B cell (primary cell): ENCODE data around the gene AURKAIP1. TPM values are rescaled to one million over a fixed set of nuclear protein-coding genes. Genes with fewer than 3 reads are reported as not detected.

Source experiments
- ATAC-seq: fragments of 200-7000 bp; cut with Tn5 transposase; one replicate; pipeline ENCODE4 v1.10.0; 2021; ENCODE audit warnings: low read depth, mild to moderate bottlenecking, moderate number of reproducible peaks, moderate library complexity
- CTCF ChIA-PET: fragments of 350-600 bp; sonication (Branson Sonifier 250); formaldehyde crosslinking; loops from one replicate; lab custom pipeline; 2021; ENCODE audit warnings: antibody characterized with exemption, inconsistent platforms; lab: Charles Lee
- POLR2A ChIA-PET: fragments of 350-600 bp; sonication (Branson Sonifier 250); formaldehyde crosslinking; loops from one replicate; lab custom pipeline; 2021; ENCODE audit warnings: antibody characterized with exemption; lab: Charles Lee
- DNase-seq: peaks from one replicate; pipeline ENCODE4 v3.0.0; 2013
- H2AFZ ChIP-seq: 2 replicates; pipeline ENCODE4 v1.6.1; 2012; ENCODE audit warnings: mild to moderate bottlenecking, low read depth, low read length; ENCODE audit not compliant: insufficient read depth, poor library complexity, severe bottlenecking
- H3K27ac ChIP-seq, 2 donors: 1 replicate in 1 of 2; 2 replicates in 1 of 2; pipeline ENCODE4 v1.5.1; 2012 to 2013; ENCODE audit warnings: low read length in 2 of 2, mild to moderate bottlenecking in 2 of 2, moderate library complexity in 1 of 2
- H3K27me3 ChIP-seq, 4 experiments: fragments of 200-600 bp in 1 of 4; sonication (generic) in 1 of 4; replicated peaks in 1 of 4; 1 replicate in 2 of 4; 2 replicates in 2 of 4; pipeline versions ENCODE4 v1.6.1 to v1.7.0; 2013 to 2016; ENCODE audit warnings: low read length in 3 of 4, mild to moderate bottlenecking in 2 of 4, mixed read lengths in 1 of 4, moderate library complexity in 1 of 4; ENCODE audit not compliant: insufficient read depth in 4 of 4, control insufficient read depth in 3 of 4; ENCODE audit errors: control extremely low read depth in 1 of 4
- H3K36me3 ChIP-seq, 2 experiments: replicated peaks in 1 of 2; 1 replicate in 1 of 2; 2 replicates in 1 of 2; pipeline versions ENCODE4 v1.6.1 to v1.7.1; 2013; ENCODE audit warnings: low read length in 1 of 2; ENCODE audit not compliant: insufficient read depth in 2 of 2, control insufficient read depth in 1 of 2; ENCODE audit errors: control extremely low read depth in 1 of 2, extremely low read depth in 1 of 2
- H3K4me1 ChIP-seq, 2 donors: fragments of 200-600 bp in 1 of 2; sonication (generic) in 1 of 2; 1 replicate in 1 of 2; 2 replicates in 1 of 2; pipeline versions ENCODE4 v1.5.1 to v1.6.1; 2013 to 2017; ENCODE audit warnings: low read length in 2 of 2; ENCODE audit not compliant: control insufficient read depth in 2 of 2, insufficient read depth in 2 of 2
- H3K4me2 ChIP-seq: replicated peaks from 2 replicates; pipeline ENCODE3; 2012; ENCODE audit warnings: mild to moderate bottlenecking, low read depth, low read length; ENCODE audit not compliant: poor library complexity, severe bottlenecking
- H3K4me3 ChIP-seq, 5 experiments: fragments of 200-600 bp in 1 of 5; sonication (generic) in 1 of 5; 1 replicate in 3 of 5; 2 replicates in 2 of 5; pipeline versions ENCODE4 v1.5.1 to v1.7.0; 2011 to 2016; ENCODE audit warnings: low read length in 4 of 5, mild to moderate bottlenecking in 4 of 5, low read depth in 2 of 5, control low read depth in 1 of 5, moderate library complexity in 1 of 5; ENCODE audit not compliant: insufficient read depth in 1 of 5; ENCODE audit errors: control extremely low read depth in 1 of 5, extremely low read depth in 1 of 5
- H3K79me2 ChIP-seq: fragments of 200-600 bp; sonication (generic); one replicate; pipeline ENCODE4 v1.6.0; 2016; ENCODE audit warnings: low read length; ENCODE audit not compliant: control insufficient read depth, insufficient read depth
- H3K9ac ChIP-seq: fragments of 200-600 bp; sonication (generic); 2 replicates; pipeline ENCODE4 v1.6.1; 2017; ENCODE audit warnings: mild to moderate bottlenecking, low read length, moderate library complexity
- H3K9me3 ChIP-seq, 3 donors: one replicate each; pipeline versions ENCODE4 v1.6.1 to v1.7.1; 2013; ENCODE audit warnings: low read length in 2 of 3; ENCODE audit not compliant: control insufficient read depth in 2 of 3, insufficient read depth in 1 of 3; ENCODE audit errors: control extremely low read depth in 1 of 3
- H4K20me1 ChIP-seq: 2 replicates; pipeline ENCODE4 v1.6.0; 2012; ENCODE audit warnings: mild to moderate bottlenecking, low read length; ENCODE audit not compliant: insufficient read depth, control insufficient read depth, poor library complexity, severe bottlenecking
- H3K27ac Mint-ChIP-seq: one replicate; pipeline ENCODE4 v1.8.0; 2021; ENCODE audit warnings: mixed read lengths
- H3K27me3 Mint-ChIP-seq: one replicate; pipeline ENCODE4 v1.8.0; 2021; ENCODE audit warnings: mixed read lengths
- H3K4me1 Mint-ChIP-seq: one replicate; pipeline ENCODE4 v1.8.0; 2021; ENCODE audit warnings: mixed read lengths
- H3K4me3 Mint-ChIP-seq: one replicate; pipeline ENCODE4 v1.8.0; 2021; ENCODE audit warnings: mixed read lengths
- H3K9me3 Mint-ChIP-seq: one replicate; pipeline ENCODE4 v1.8.0; 2022; ENCODE audit warnings: mixed read lengths; ENCODE audit not compliant: insufficient read depth
- CTCF ChIP-seq: fragments of 200-600 bp; IDR thresholded peaks from one replicate; pipeline ENCODE4 v1.8.0; 2022; ENCODE audit warnings: antibody characterized with exemption, mild to moderate bottlenecking
- EZH2 ChIP-seq: IDR thresholded peaks from 2 replicates; pipeline ENCODE4 v1.6.1; 2012; ENCODE audit warnings: borderline replicate concordance, low read depth, mild to moderate bottlenecking, moderate library complexity, low read length; ENCODE audit not compliant: insufficient read depth, poor library complexity, severe bottlenecking
- WGBS: methylation state at CpG from one replicate; pipeline ENCODE4 v1.1.5; 2013; ENCODE audit warnings: missing lambda C conversion rate; ENCODE audit not compliant: insufficient coverage; 5-methylcytosine and 5-hydroxymethylcytosine counted together
- intact Hi-C: fragments of 100-400 bp; cut with micrococcal nuclease; formaldehyde crosslinking; loops from one replicate; pipeline ENCODE4 v1.10.0; 2022
- polyA plus RNA-seq: library from polyadenylated mRNA; depleted of rRNA; stranded (reverse); fragments of >200 nt; gene quantifications from 2 replicates; pipeline ENCODE4 v1.2.3, GENCODE V29; 2012
- total RNA-seq, 2 donors: library from RNA; stranded (reverse); fragments of 120-200 nt in 1 of 2; gene quantifications; 1 replicate in 1 of 2; 2 replicates in 1 of 2; pipeline versions ENCODE4 v1.2.3 to v1.2.4, GENCODE V29; 2013 to 2022

The AURKAIP1 gene
- total and polyA plus RNA-seq, 2 donors (not counting 1 experiment from before 2014, with no cell fraction given): 61.1 to 61.7 TPM

GRCh38 chr1:1335792-1336248, 39.2 kb downstream of the AURKAIP1 start:
- CTCF ChIA-PET: no interaction called here

GRCh38 chr1:1335283-1335682, 39.7 kb downstream of the AURKAIP1 start:
- no peak overlapping the region for H3K4me3 ChIP-seq
- DNase-seq: no peak
- ChIA-PET CTCF (no interaction called here), POLR2A (no interaction called here)
- TF ChIP-seq CTCF (no peak), EZH2 (no peak)
- H3K4me2 ChIP-seq: no peak overlapping the region
- peaks cover 0 to 9% (median 0%) of the 10 kb centered on the region in 3 donors for H3K9me3 ChIP-seq
- intact Hi-C loops: no loop called here
- no peaks in the 10 kb centered on the region for H3K27me3 ChIP-seq
- no peak overlapping the region for H3K27ac Mint-ChIP-seq
- peaks cover 2% of the 10 kb centered on the region for H3K4me1 Mint-ChIP-seq
- no peaks in the 10 kb centered on the region for H4K20me1 ChIP-seq
- no peaks in the 10 kb centered on the region for H3K9me3 Mint-ChIP-seq
- no peak overlapping the region for H2AFZ ChIP-seq
- WGBS: 91% methylated on average over 13 of the region's 16 CpGs
- no peaks in the 10 kb centered on the region for H3K27me3 Mint-ChIP-seq
- no peak overlapping the region for H3K9ac ChIP-seq
- ATAC-seq: no peak
- no peak overlapping the region for H3K4me3 Mint-ChIP-seq
- H3K36me3 ChIP-seq: peaks cover 0 to 11% of the 10 kb centered on the region in 2 experiments
- no peak overlapping the region for H3K27ac ChIP-seq
- no peaks in the 10 kb centered on the region for H3K79me2 ChIP-seq
- peaks cover 0 to 13% of the 10 kb centered on the region in 2 donors for H3K4me1 ChIP-seq

More at GRCh38 chr1:1335792-1336248, 39.2 kb downstream of the AURKAIP1 start:
- WGBS: 93% methylated on average over 19 of the region's 21 CpGs
- Histone ChIP-seq H3K36me3 (peaks cover 0 to 12% of the 10 kb centered on the region in 2 experiments), H3K4me1 (peaks cover 0 to 8% of the 10 kb centered on the region in 2 donors), H2AFZ (no peak overlapping the region), H3K27ac (no peak overlapping the region), H3K27me3 (no peaks in the 10 kb centered on the region), H3K9me3 (peaks cover 0 to 7% (median 0%) of the 10 kb centered on the region in 3 donors), H3K4me2 (no peak overlapping the region), H4K20me1 (no peaks in the 10 kb centered on the region), H3K9ac (no peak overlapping the region), H3K4me3 (no peak overlapping the region), H3K79me2 (no peaks in the 10 kb centered on the region)
- H3K27me3 Mint-ChIP-seq: no peaks in the 10 kb centered on the region
- POLR2A ChIA-PET: no interaction called here
- peaks cover 2% of the 10 kb centered on the region for H3K4me1 Mint-ChIP-seq
- ATAC-seq: no peak
- H3K9me3 Mint-ChIP-seq: no peaks in the 10 kb centered on the region
- TF ChIP-seq EZH2: no peak
- TF ChIP-seq CTCF: no peak
- no peak overlapping the region for H3K4me3 Mint-ChIP-seq
- intact Hi-C loops: no loop called here
- no peak for DNase-seq
- no peak overlapping the region for H3K27ac Mint-ChIP-seq
